Stimulated activated memory B cell treated with anti-CD40 and anti-IgM and Interleukin-4, amounts not matched to agents 10 μg/mL and 1 μg/mL and 100 μg/mL, for 72 hours (primary cell): Measurements from ENCODE around the gene MYH2.

Experiments used
- ATAC-seq: fragments of 150-1000 bp; cut with Tn5 transposase; 2 replicates; pipeline ENCODE4 v1.10.0; 2021
- H3K27ac Mint-ChIP-seq: one replicate; pipeline ENCODE4 v1.8.0; 2022; ENCODE audit warnings: mild to moderate bottlenecking, mixed read lengths
- H3K27me3 Mint-ChIP-seq: one replicate; pipeline ENCODE4 v1.8.0; 2022; ENCODE audit warnings: mixed read lengths
- H3K36me3 Mint-ChIP-seq: one replicate; pipeline ENCODE4 v1.8.0; 2022; ENCODE audit warnings: mixed read lengths
- H3K4me1 Mint-ChIP-seq: one replicate; pipeline ENCODE4 v1.8.0; 2022; ENCODE audit warnings: mixed read lengths
- H3K4me3 Mint-ChIP-seq: one replicate; pipeline ENCODE4 v1.8.0; 2022; ENCODE audit warnings: mild to moderate bottlenecking, moderate library complexity, mixed read lengths
- H3K9me3 Mint-ChIP-seq: one replicate; pipeline ENCODE4 v1.8.0; 2022; ENCODE audit warnings: mixed read lengths

MYH2 gene

DNA sequence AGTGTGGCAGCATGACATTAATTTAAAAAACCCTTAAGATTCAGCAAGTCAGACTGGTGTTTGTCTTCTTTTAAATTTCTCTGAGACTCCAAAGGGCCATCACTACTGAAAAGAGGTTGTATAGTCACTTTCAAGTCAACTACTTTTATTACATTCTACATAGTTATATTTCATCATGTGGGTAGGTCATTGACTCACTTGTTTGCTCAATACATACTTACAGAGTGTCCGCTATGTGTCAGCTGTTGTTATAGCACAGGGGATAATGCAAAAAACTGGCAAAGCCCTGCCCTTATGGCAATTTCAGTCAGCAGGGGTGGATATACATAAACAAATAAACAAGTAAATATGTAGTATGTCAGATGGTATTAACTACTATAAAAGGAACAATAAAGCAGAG is 77.6 kb downstream of the MYH2 start:
- no peak overlapping the region for H3K4me3 Mint-ChIP-seq
- no peak overlapping the region for H3K27ac Mint-ChIP-seq
- no peaks in the 10 kb centered on the region for H3K9me3 Mint-ChIP-seq
- H3K4me1 Mint-ChIP-seq, result no peaks in the 10 kb centered on the region
- H3K27me3 Mint-ChIP-seq, result no peaks in the 10 kb centered on the region
- no peaks in the 10 kb centered on the region for H3K36me3 Mint-ChIP-seq
- no peak for ATAC-seq
